ENCODE data around the gene HPN.

GRCh38 chr19:35051796-35052195 is 10.3 kb downstream of the HPN start:
- TF ChIP-seq CTCF (IDR thresholded peaks at IDR 0.05; ENCODE audit: extremely low read depth in 1 of 2, insufficient read depth in 1 of 2, low read depth in 1 of 2, low read length in 2 of 2): no peak
- TF ChIP-seq MAX (IDR thresholded peaks at IDR 0.05; ENCODE audit: insufficient read depth, insufficient read length): no peak
